HG02759 (cell line): ENCODE data around the gene TNRC6A.
"Not testable (repeated sequence)": the region's sequence is repeated elsewhere in the genome, so short reads cannot be mapped to it uniquely, and the experiment has no call there.

ENCODE experiments used
- ATAC-seq: cut with Tn5 transposase; IDR thresholded peaks from one replicate; pipeline ENCODE4 v1.9.1; 2021; ENCODE audit warnings: mild to moderate bottlenecking, moderate library complexity; ENCODE audit not compliant: unreplicated experiment

Gene TNRC6A

GRCh38 chr16:24729243-24729950 lies at the start of gene TNRC6A:
TNRC6A (plus strand) TSS chr16:24729651; CDS start chr16:24729842, 191 bp downstream.
- peak; percentile 95 for ATAC-seq

- no peak for ATAC-seq
Measured at GRCh38 chr16:24681793-24682192, 47.7 kb upstream of the TNRC6A start.

- ATAC-seq = no peak
Measured at GRCh38 chr16:24683250-24683649, 46.2 kb upstream of the TNRC6A start.

GRCh38 chr16:24683847-24684493 lies 45.5 kb upstream of the TNRC6A start:
- ATAC-seq = no peak

- ATAC-seq = no peak
Measured at GRCh38 chr16:24685539-24686432, 43.7 kb upstream of the TNRC6A start.

GRCh38 chr16:24686678-24687077 lies 42.8 kb upstream of the TNRC6A start:
- no peak for ATAC-seq

GRCh38 chr16:24688359-24688758 lies 41.1 kb upstream of the TNRC6A start:
- no peak for ATAC-seq

- ATAC-seq = no peak
Measured at GRCh38 chr16:24689128-24689527, 40.3 kb upstream of the TNRC6A start.

- no peak for ATAC-seq
Measured at GRCh38 chr16:24692854-24693253, 36.6 kb upstream of the TNRC6A start.

- no peak for ATAC-seq
Measured at GRCh38 chr16:24694931-24695330, 34.5 kb upstream of the TNRC6A start.

GRCh38 chr16:24696699-24697098 lies 32.8 kb upstream of the TNRC6A start:
- ATAC-seq = no peak

- ATAC-seq = no peak
Measured at GRCh38 chr16:24698308-24698707, 31.1 kb upstream of the TNRC6A start.

- no peak for ATAC-seq
Measured at GRCh38 chr16:24699151-24699723, 30.2 kb upstream of the TNRC6A start.

- no peak for ATAC-seq
Measured at GRCh38 chr16:24700549-24701392, 28.7 kb upstream of the TNRC6A start.

- no peak for ATAC-seq
Measured at GRCh38 chr16:24701521-24701951, 27.9 kb upstream of the TNRC6A start.

- ATAC-seq = not testable (repeated sequence)
Measured at GRCh38 chr16:24707760-24708159, 21.7 kb upstream of the TNRC6A start.

- no peak for ATAC-seq
Measured at GRCh38 chr16:24713379-24713778, 16.1 kb upstream of the TNRC6A start.

- ATAC-seq = no peak
Measured at GRCh38 chr16:24717411-24717810, 12.0 kb upstream of the TNRC6A start.

GRCh38 chr16:24718967-24719521 lies 10.4 kb upstream of the TNRC6A start:
- no peak for ATAC-seq

GRCh38 chr16:24721830-24722238 lies 7.6 kb upstream of the TNRC6A start:
- ATAC-seq = no peak
